Measurements from ENCODE around the gene GPR101.
"Not testable (repeated sequence)": the region's sequence is repeated elsewhere in the genome, so short reads cannot be mapped to it uniquely, and the experiment has no call there.

The GPR101 gene

DNA sequence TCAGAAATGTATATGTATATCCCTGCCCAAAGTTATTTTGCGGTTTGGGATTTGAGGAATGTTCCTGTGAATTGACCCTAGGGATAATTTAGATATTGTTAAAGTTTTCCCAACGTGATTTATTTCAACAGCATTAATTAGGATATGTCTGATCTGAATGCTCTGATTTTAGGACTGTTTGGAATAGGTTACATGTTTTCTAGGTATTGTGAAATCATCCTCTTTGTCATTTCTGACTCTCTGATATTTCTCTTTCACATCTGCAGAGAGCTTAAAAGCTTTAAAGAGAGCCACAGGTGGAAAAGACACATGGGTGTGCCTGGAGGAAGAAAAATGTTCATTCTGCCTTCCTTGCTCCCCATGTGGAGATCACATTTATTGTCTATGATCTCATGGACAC, 5.1 kb downstream of the GPR101 start:
- DNase-seq (ENCODE audit: low read depth, low spot score), result no peak

DNA sequence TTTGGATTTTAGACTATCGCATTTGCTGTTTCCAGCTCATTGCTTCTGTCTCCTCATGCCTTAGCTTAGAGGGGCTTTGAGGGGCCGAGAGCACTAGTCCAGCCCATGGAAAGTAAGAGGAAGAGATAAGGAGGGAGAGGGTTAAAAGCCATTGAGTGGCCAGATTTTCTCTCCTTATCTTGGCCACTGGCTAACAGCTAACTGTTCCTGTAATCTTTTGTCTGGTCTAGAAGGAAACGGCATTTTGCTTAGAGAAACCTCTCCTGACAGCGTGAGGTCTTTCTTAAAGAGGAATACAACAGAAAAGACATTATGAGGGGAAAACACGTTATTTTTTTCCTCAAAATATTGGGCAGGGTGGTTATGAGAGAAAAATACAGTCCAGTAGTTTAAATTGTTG, 7.9 kb downstream of the GPR101 start:
- DNase-seq (ENCODE audit: low read depth, low spot score), result no peak

DNA sequence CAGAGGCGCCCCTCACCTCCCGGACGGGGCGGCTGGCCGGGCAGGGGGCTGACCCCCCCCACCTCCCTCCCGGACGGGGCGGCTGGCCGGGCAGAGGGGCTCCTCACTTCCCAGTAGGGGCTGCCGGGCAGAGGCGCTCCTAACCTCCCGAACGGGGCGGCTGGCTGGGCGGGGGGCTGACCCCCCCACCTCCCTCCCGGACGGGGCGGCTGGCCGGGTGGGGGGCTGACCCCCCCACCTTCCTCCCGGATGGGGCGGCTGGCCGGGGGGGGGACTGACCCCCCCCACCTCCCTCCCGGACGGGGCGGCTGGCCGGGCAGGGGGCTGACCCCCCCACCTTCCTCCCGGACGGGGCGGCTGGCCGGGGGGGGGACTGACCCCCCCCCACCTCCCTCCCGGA, 33.6 kb downstream of the GPR101 start:
- DNase-seq (ENCODE audit: low read depth, low spot score), result not testable (repeated sequence)

DNA sequence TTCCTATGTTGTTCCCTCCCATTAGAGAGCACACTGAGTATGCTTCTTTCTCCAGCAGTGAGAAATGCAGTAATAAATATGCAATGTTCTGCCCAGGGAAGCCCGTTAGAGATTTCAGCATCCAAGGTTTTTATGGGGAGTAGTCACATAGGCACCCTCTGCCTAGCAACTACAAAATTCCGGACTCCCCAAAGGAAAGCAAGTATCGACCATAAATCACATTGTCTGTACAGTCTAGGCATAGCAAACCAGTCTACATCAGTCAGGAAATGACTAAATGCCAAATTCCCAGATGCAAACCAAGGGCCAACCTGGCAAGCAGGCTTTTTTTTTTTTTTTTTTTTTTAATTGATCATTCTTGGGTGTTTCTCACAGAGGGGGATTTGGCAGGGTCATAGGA, 34.8 kb downstream of the GPR101 start:
- DNase-seq (ENCODE audit: low read depth, low spot score), result no peak

Data from activated naive CD8-positive, alpha-beta T cell treated with anti-CD3 and anti-CD28 coated beads, Interleukin-2, amount 50 U/mL, for 16 hours (primary cell).